ENCODE data around the gene ATAD1.
"Not testable (repeated sequence)": the region's sequence is repeated elsewhere in the genome, so short reads cannot be mapped to it uniquely, and the experiment has no call there.

The ATAD1 gene

DNA sequence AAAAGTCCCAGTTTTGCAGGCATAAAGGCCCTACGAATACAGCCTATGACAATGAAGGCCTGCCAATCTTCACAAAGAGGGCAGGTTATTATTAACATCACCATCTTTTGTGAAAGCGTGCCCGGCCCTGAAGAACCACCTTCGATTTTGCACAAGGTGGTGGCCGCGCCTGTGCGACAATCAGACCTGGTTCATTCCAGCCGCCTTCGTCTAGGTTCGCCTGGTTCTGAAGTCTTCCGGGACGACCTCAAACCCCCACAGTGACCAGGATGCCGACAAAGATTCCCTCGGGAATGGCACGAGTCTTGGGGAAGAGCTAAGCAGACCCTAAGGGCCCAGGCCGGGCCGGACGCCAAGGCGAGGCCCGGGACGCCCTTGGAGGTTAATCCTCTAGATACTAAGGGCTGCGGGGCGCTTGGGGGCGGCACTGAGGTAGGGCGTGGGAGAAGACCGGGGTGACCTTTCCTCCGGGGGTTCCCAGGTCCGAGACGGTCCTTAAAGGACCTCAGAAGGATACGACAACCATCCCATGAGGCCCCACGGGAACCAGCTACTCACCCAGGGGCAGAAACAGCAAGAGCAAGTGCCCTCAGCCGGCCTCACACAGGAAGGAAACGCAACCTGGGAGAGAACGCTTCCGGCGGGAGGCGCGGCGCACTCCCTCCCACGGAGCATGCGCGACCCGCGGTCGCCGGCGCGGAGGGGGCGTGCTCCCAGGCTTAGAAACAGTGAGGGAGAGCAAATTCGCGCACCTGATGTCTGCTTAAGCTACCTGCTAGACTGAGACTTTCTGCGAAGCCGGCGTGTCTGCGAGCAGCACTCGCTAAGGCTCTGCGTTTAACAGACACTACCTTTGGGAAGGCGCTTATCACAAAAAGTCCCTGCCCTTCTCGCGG, at the start of gene ATAD1:
TSS of gene ATAD1 (minus strand) at position 618 of the 896 bp plus-strand sequence. CDS start 3,627 bp downstream, outside the sequence.
- DNase-seq (ENCODE audit: insufficient read length, low spot score) = peak; percentile 56
- FAIRE-seq = peak; percentile 99

GRCh38 chr10:87867453-87867852, 49.4 kb upstream of the ATAD1 start:
- DNase-seq (ENCODE audit: insufficient read length, low spot score) (no peak), FAIRE-seq (no peak)

- FAIRE-seq = peak; percentile 8
- DNase-seq (ENCODE audit: insufficient read length, low spot score) = no peak
These were observed 48.5 kb upstream of the ATAD1 start for GRCh38 chr10:87866412-87866974.

- DNase-seq (ENCODE audit: insufficient read length, low spot score) = no peak
- FAIRE-seq = peak; percentile 76
These were observed 47.3 kb upstream of the ATAD1 start for GRCh38 chr10:87865241-87865881.

DNA sequence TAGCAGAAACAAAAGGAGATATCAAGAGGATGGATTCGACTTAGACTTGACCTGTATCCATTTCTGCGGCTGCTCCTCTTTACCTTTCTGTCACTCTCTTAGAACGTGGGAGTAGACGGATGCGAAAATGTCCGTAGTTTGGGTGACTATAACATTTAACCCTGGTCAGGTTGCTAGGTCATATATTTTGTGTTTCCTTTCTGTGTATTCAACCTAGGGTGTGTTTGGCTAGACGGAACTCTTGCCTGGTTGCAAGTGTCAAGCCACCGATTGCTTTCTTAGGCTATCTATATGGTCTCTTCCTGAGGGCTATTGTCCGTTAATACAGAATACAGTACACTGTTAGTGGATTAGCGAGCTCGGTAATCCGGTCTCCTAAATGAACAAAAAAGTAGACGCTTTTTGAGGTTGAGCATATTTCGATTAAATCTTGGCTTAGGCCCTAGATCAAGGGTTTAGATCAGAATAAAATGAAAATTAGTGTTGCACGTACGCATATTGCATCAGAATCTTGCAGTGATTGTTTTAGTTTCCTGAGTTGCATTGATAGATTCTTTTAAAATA, 46.6 kb upstream of the ATAD1 start:
- FAIRE-seq = no peak
- DNase-seq (ENCODE audit: insufficient read length, low spot score) = no peak

DNA sequence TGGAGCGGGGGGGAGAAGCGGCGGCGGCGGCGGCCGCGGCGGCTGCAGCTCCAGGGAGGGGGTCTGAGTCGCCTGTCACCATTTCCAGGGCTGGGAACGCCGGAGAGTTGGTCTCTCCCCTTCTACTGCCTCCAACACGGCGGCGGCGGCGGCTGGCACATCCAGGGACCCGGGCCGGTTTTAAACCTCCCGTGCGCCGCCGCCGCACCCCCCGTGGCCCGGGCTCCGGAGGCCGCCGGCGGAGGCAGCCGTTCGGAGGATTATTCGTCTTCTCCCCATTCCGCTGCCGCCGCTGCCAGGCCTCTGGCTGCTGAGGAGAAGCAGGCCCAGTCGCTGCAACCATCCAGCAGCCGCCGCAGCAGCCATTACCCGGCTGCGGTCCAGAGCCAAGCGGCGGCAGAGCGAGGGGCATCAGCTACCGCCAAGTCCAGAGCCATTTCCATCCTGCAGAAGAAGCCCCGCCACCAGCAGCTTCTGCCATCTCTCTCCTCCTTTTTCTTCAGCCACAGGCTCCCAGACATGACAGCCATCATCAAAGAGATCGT, 46.0 kb upstream of the ATAD1 start:
- DNase-seq (ENCODE audit: insufficient read length, low spot score) = not testable (repeated sequence)
- peak; percentile 82 for FAIRE-seq

- peak; percentile 91 for FAIRE-seq
- DNase-seq (ENCODE audit: insufficient read length, low spot score) = peak; percentile 40
These were observed 45.3 kb upstream of the ATAD1 start, which contains the start of the genes KLLN and PTEN for GRCh38 chr10:87863053-87863943. KLLN (minus strand) TSS chr10:87863533; CDS start chr10:87862487, 1,046 bp downstream. PTEN (plus strand) TSS chr10:87863625; CDS start chr10:87864470, 845 bp downstream.

- DNase-seq (ENCODE audit: insufficient read length, low spot score) (peak; percentile 15), FAIRE-seq (peak; percentile 8)
These were observed 44.6 kb upstream of the ATAD1 start for GRCh38 chr10:87862679-87863052.

DNA sequence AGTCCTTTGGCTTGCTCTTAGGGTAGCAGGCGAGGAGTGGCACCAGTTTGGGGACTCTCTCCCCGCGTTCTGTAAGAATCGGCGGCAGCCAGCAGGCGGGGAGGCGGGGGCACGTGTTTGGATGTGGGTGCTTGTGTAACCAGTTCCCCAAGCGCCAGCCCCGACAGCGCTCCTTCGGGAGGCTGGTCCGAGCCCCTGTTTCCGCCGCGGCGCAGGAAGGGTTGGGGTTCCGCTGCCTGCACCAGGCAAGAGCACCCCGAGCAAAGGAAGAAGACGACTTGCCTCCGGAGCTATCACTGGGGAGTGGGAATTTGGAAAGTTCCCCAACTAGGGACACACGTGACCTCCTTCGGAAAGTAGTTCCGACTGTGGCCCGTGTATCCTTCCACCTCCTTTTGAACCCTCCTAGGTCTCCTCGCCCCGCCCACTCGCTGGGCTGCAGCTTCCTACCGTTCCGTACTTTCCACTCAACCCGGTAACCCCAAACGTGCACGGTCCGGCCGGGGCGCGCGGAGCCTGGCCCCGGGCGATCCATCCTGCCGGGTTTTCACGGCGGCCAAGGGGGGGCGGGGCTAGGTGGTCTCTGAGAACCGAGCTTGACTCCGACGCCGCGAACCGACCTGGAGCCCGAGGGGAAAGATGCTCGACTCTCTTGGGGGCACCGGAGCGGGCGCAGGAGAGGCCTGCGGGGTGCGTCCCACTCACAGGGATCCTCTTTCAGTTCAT, 44.1 kb upstream of the ATAD1 start:
- FAIRE-seq (no peak), DNase-seq (ENCODE audit: insufficient read length, low spot score) (peak; percentile 60)

DNA sequence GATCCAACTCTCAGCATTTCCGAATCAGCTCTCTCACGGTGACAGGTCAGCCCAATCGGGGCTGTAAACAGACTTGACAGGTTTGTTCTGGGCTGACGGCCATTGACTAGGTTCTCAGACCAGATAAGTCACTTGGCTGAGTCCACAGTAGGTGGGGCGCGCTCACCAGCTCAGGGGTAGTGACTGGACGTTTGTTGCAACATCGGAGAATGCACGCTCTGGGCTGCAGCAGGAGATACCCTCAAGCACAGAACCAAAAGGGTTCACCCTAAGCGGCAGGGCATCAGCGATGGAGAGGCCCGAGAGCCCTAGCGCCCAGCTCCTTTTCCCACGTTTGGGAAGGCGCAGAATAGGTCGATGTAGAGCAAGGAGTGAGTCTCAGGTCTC, 43.5 kb upstream of the ATAD1 start:
- DNase-seq (ENCODE audit: insufficient read length, low spot score) (peak; percentile 14), FAIRE-seq (peak; percentile 85)

DNA sequence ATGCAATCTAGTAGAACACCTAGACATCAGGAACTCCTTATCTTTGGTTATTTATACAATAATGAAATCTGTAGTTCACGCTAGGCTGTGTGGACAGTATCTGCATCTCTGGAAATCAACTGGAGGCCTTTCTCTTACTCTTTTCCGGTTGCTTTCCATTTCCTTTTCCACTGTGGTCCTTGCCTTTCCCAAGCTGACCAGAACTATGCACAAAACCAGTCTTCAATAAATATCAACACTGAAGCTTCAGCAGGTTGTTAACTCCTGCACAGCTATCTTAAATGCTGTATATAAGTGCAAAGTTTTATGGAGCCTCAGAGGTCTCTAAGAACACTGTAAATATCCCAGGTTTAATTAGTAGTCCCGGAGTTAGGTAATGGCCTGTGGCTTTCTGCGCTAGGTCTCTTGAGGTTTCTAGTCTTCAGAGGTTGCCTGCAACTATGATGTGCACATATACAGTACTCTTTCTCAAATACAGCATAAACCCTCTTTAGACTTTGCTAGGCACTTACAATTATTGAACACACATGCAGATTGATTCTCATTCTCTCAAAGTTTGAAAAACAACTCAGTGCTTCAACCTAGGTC, 42.9 kb upstream of the ATAD1 start:
- DNase-seq (ENCODE audit: insufficient read length, low spot score) = no peak

DNA sequence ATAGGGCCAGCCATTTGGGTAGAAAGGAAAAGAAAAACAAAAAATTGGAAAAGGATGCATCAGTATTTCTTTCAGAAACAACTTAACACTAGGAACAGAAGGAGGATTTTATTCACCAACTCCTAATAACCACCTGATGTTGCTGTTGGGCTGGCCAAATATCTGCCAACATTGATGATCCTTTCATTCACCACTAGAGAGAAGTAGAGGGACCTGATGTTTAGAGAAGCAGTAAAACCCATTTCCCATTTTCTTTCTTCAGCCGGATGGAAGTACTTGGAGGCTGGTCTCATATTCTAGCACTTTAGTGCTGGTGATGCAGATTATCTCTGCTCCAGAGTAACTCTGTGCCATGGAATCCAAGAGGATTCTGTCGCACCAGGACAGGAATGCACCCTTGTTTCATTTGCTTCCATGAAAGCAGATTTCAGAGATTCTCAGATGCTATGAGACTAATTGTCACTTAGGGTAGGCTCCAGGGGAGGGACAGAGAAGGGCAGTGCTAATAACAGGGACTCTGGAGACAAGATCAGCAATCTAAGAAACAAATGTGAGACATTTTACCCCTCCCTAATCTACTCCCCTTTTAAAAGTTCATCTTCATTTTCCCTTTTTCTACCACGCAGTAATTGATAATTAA, 42.2 kb upstream of the ATAD1 start:
- peak; percentile 17 for DNase-seq (ENCODE audit: insufficient read length, low spot score)
- peak; percentile 78 for FAIRE-seq

More for the DNA sequence above, 42.9 kb upstream of the ATAD1 start:
- FAIRE-seq = peak; percentile 11

GRCh38 chr10:87855665-87856064, 37.6 kb upstream of the ATAD1 start:
- not testable (repeated sequence) for DNase-seq (ENCODE audit: insufficient read length, low spot score); FAIRE-seq

GRCh38 chr10:87855247-87855646, 37.2 kb upstream of the ATAD1 start:
- not testable (repeated sequence) for FAIRE-seq; DNase-seq (ENCODE audit: insufficient read length, low spot score)

- FAIRE-seq = no peak
- DNase-seq (ENCODE audit: insufficient read length, low spot score) = no peak
These were observed 34.1 kb upstream of the ATAD1 start for GRCh38 chr10:87852089-87852488.

DNA sequence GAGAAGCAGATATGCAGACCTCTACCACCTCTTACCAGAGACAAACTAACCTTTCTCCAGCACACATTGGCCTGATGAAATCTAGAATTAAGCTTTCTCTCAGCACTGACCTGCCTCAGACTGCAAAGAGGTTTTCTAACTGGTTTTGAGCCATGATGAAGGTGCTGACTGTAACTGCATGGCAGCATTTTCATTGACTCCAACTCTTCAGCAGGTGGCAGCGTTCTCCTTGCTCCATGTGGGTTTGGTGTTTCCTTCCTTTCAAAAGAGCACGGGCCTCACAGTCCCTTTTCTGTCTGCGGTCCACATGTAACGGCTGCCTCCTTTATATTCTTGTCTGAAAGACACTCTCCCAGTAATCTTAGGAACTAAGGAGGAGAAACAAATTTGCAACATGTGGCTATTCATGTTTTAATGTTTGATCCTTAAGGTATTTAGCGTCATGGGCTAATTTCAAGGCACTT, 32.7 kb upstream of the ATAD1 start:
- DNase-seq (ENCODE audit: insufficient read length, low spot score) = no peak
- FAIRE-seq = peak; percentile 98

DNA sequence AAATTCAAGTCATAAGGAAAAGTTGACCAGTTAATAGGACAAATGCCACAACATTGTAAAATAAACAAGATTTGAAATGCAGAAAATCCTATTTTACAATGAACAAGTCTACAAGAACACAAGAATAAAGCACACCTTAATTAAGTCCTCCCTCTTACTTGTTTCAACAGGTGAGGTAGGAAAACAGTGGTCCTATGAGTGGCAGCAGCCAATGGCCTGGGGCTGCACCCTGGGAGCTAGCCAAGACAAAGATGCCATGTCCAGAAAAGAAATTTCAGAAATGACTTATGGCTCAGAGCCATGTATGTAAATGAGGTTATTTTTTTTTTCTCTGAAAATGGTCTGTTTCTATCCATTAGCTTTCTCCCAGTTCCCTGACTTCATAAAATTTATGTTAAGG, 31.0 kb upstream of the ATAD1 start:
- DNase-seq (ENCODE audit: insufficient read length, low spot score) = no peak
- FAIRE-seq = no peak

DNA sequence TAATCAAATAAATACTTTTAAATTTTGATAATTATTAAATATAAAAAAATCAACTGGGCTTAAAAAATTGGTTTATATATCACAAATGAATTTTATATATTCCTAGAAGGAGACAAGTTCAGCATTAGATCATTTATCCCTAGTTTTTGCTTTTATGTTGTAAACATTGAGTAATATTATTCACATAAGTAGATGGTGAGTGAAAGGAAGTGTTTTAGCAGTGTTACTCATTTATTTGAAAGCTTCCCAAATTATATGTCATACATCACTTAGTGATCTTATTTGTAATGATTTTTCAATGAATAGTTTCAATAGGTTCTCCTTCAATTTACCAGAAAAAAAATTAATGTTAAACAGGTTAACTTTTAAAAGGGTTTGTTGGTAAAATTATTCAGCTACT, 29.5 kb upstream of the ATAD1 start:
- no peak for FAIRE-seq
- DNase-seq (ENCODE audit: insufficient read length, low spot score) = no peak
